OCI-LY7 (cell line): ENCODE data around the gene CHRFAM7A.
"Not testable (repeated sequence)": the region's sequence is repeated elsewhere in the genome, so short reads cannot be mapped to it uniquely, and the experiment has no call there.

Source experiments
- CTCF ChIP-seq: fragments of 200-600 bp; sonication (generic); conservative IDR thresholded peaks from 2 replicates; pipeline ENCODE4 v1.5.1; 2014; ENCODE audit warnings: mild to moderate bottlenecking, antibody characterized with exemption, low read length, moderate library complexity, mixed read lengths
- EZH2phosphoT487 ChIP-seq: fragments of 200-600 bp; sonication (generic); IDR thresholded peaks from 2 replicates; pipeline ENCODE4 v1.6.1; 2018; ENCODE audit warnings: low read depth, borderline replicate concordance, mild to moderate bottlenecking, mixed run types, antibody characterized with exemption, low read length, moderate library complexity, mixed read lengths

- not testable (repeated sequence) for TF ChIP-seq CTCF, EZH2phosphoT487
Observed at GRCh38 chr15:30315704-30316103, 77.6 kb downstream of the CHRFAM7A start.
